Epithelial cell of proximal tubule (primary cell): ENCODE data around the gene FRMD4B. TPM values are rescaled to one million over a fixed set of nuclear protein-coding genes. Genes with fewer than 3 reads are reported as not detected.

ENCODE experiments used
- DNase-seq: peaks from one replicate; pipeline ENCODE4 v3.0.0-alpha.2; 2011; ENCODE audit warnings: low read depth
- H3K4me3 ChIP-seq: 2 replicates; pipeline ENCODE4 v1.5.1; 2011; ENCODE audit warnings: low read depth, mild to moderate bottlenecking, low read length
- CTCF ChIP-seq: conservative IDR thresholded peaks from 2 replicates; pipeline ENCODE4 v1.5.1; 2012; ENCODE audit warnings: low read depth, mild to moderate bottlenecking, low read length
- total RNA-seq: library from RNA; depleted of rRNA; stranded (reverse); fragments of >200 nt; gene quantifications from 2 replicates; pipeline ENCODE4 v1.2.3, GENCODE V29; 2015

FRMD4B gene
- total RNA-seq, 1 donor from 2014 or later: 21.7 TPM

GRCh38 chr3:69342074-69342473 is 43.8 kb downstream of the FRMD4B start:
- no peak for TF ChIP-seq CTCF
- no peak overlapping the region for H3K4me3 ChIP-seq
- DNase-seq: peak; percentile 51

GRCh38 chr3:69339760-69340159 is 46.1 kb downstream of the FRMD4B start:
- DNase-seq: no peak
- no peak overlapping the region for H3K4me3 ChIP-seq
- no peak for TF ChIP-seq CTCF

GRCh38 chr3:69338911-69339310 is 47.0 kb downstream of the FRMD4B start:
- peak; percentile 48 for DNase-seq
- TF ChIP-seq CTCF: no peak
- no peak overlapping the region for H3K4me3 ChIP-seq

- DNase-seq: no peak
- no peak for TF ChIP-seq CTCF
- no peak overlapping the region for H3K4me3 ChIP-seq
Measured at GRCh38 chr3:69332934-69333333, 53.0 kb downstream of the FRMD4B start.

- no peak for DNase-seq
- no peak overlapping the region for H3K4me3 ChIP-seq
- no peak for TF ChIP-seq CTCF
Measured at GRCh38 chr3:69330891-69331400, 54.9 kb downstream of the FRMD4B start.

GRCh38 chr3:69329892-69330291 is 56.0 kb downstream of the FRMD4B start:
- H3K4me3 ChIP-seq: no peak overlapping the region
- no peak for DNase-seq
- no peak for TF ChIP-seq CTCF

GRCh38 chr3:69328963-69329302 is 57.0 kb downstream of the FRMD4B start:
- H3K4me3 ChIP-seq: no peak overlapping the region
- TF ChIP-seq CTCF: no peak
- no peak for DNase-seq
